ENCODE data around the gene PEX10.
A peak's percentile ranks its signal among the peaks of the same experiment; 100 is the strongest.

PEX10 gene

DNA sequence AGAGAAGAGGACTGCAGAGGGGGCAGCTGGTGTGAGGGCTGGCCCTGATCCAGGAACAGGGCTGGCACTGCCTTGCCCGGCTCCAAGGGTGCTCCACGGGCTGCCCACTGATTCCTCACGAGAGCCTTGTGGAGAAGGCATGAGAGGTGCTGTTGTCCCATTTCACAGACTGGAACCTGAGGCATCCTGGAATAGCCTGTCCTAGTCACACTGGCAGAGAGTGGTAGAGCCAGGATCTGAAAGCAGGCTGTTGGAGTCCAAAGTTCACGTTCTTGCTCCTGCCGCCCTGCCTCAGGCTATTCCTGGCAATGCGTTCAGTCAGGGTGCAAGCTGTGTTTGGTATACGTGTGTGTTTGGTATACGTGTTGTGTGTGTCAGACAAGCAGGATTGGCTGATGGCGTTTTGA lies 18.9 kb downstream of the PEX10 start:
- no peaks in the 10 kb centered on the region for H3K9me3 ChIP-seq (ENCODE audit: insufficient read depth, low read length, severe bottlenecking)
- peaks cover 66% of the 10 kb centered on the region for H3K79me2 ChIP-seq (ENCODE audit: insufficient read depth, low read length)
- DNase-seq, result no peak
- H2AFZ ChIP-seq (ENCODE audit: low read depth, low read length), result no peak overlapping the region
- no peaks in the 10 kb centered on the region for H3K27me3 ChIP-seq (ENCODE audit: insufficient read depth, low read length, poor library complexity)
- peak overlapping the region; percentile 68; the same call in 1 of the 2 replicates for H3K9ac ChIP-seq (ENCODE audit: low read depth, low read length)
- peaks cover 38% of the 10 kb centered on the region for H4K20me1 ChIP-seq (ENCODE audit: insufficient read depth, low read length)
- H3K4me1 ChIP-seq (ENCODE audit: insufficient read depth, low read length), result peaks cover 34% of the 10 kb centered on the region
- peak overlapping the region in 1 of 2 experiments; percentile 96; a peak in 2 of 4 replicates for H3K4me3 ChIP-seq (ENCODE audit: low read depth in 1 of 2, low read length in 2 of 2)
- peak overlapping the region; percentile 94 for H3K4me2 ChIP-seq (ENCODE audit: insufficient read depth, low read length)
- H3K36me3 ChIP-seq (ENCODE audit: insufficient read depth, low read length), result peaks cover 61% of the 10 kb centered on the region
- H3K27ac ChIP-seq (ENCODE audit: low read length), result no peak overlapping the region
- TF ChIP-seq EZH2 (IDR thresholded peaks at IDR 0.05; ENCODE audit: borderline replicate concordance, low read depth, low read length, severe bottlenecking) (no peak), CTCF (IDR thresholded peaks at IDR 0.05; ENCODE audit: borderline replicate concordance, extremely low read depth, low read length, poor library complexity, severe bottlenecking) (no peak)
- ATAC-seq (ENCODE audit: insufficient read depth, low read depth), result no peak

DNA sequence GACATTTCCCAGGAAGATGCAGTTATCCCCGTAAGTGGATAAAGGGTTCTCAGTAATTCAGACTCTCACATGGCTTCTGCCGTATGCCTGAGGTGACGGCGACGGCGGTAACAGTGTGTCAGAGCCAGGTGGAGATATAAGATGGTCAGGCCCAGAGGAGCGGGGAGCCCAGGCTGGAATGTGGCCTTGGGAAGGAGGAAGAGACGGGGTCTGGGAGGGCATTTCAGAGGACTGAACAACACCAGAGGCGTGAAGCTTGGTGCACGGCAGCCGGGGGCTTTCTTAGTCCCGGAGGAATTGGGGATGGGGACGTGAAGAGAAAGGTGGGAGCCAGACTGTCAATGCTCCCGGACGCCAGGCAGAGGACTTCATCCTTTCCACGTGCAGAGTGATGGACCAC lies 19.7 kb downstream of the PEX10 start:
- DNase-seq, result no peak
- peak overlapping the region; percentile 76 for H3K27ac ChIP-seq (ENCODE audit: low read length)

GRCh38 chr1:2391931-2392509 lies 20.3 kb downstream of the PEX10 start:
- Histone ChIP-seq H3K79me2 (ENCODE audit: insufficient read depth, low read length) (peaks cover 60% of the 10 kb centered on the region), H3K9me3 (ENCODE audit: insufficient read depth, low read length, severe bottlenecking) (no peaks in the 10 kb centered on the region), H3K27me3 (ENCODE audit: insufficient read depth, low read length, poor library complexity) (no peaks in the 10 kb centered on the region), H3K4me2 (ENCODE audit: insufficient read depth, low read length) (peak overlapping the region; percentile 94), H4K20me1 (ENCODE audit: insufficient read depth, low read length) (peaks cover 38% of the 10 kb centered on the region), H3K27ac (ENCODE audit: low read length) (peak overlapping the region; percentile 76), H3K4me3 (ENCODE audit: low read depth in 1 of 2, low read length in 2 of 2) (peak overlapping the region; percentile 66 to 96), H2AFZ (ENCODE audit: low read depth, low read length) (peak overlapping the region; percentile 68; the same call in 1 of the 2 replicates), H3K4me1 (ENCODE audit: insufficient read depth, low read length) (peaks cover 34% of the 10 kb centered on the region), H3K36me3 (ENCODE audit: insufficient read depth, low read length) (peaks cover 61% of the 10 kb centered on the region), H3K9ac (ENCODE audit: low read depth, low read length) (peak overlapping the region; percentile 68)
- DNase-seq, result no peak
- TF ChIP-seq EZH2 (IDR thresholded peaks at IDR 0.05; ENCODE audit: borderline replicate concordance, low read depth, low read length, severe bottlenecking), result no peak
- TF ChIP-seq CTCF (IDR thresholded peaks at IDR 0.05; ENCODE audit: borderline replicate concordance, extremely low read depth, low read length, poor library complexity, severe bottlenecking), result no peak
- ATAC-seq (ENCODE audit: insufficient read depth, low read depth), result peak; percentile 6; the same call in 2 of the 3 replicates

More for the DNA sequence above, 19.7 kb downstream of the PEX10 start:
- no peaks in the 10 kb centered on the region for H3K27me3 ChIP-seq (ENCODE audit: insufficient read depth, low read length, poor library complexity)
- H2AFZ ChIP-seq (ENCODE audit: low read depth, low read length), result no peak overlapping the region
- H3K9ac ChIP-seq (ENCODE audit: low read depth, low read length), result peak overlapping the region; percentile 68
- peak overlapping the region; percentile 66 to 96 for H3K4me3 ChIP-seq (ENCODE audit: low read depth in 1 of 2, low read length in 2 of 2)
- peaks cover 34% of the 10 kb centered on the region for H3K4me1 ChIP-seq (ENCODE audit: insufficient read depth, low read length)
- no peak for ATAC-seq (ENCODE audit: insufficient read depth, low read depth)
- peak overlapping the region; percentile 94 for H3K4me2 ChIP-seq (ENCODE audit: insufficient read depth, low read length)
- peaks cover 61% of the 10 kb centered on the region for H3K36me3 ChIP-seq (ENCODE audit: insufficient read depth, low read length)
- TF ChIP-seq CTCF (IDR thresholded peaks at IDR 0.05; ENCODE audit: borderline replicate concordance, extremely low read depth, low read length, poor library complexity, severe bottlenecking), result no peak
- no peak for TF ChIP-seq EZH2 (IDR thresholded peaks at IDR 0.05; ENCODE audit: borderline replicate concordance, low read depth, low read length, severe bottlenecking)
- H3K79me2 ChIP-seq (ENCODE audit: insufficient read depth, low read length), result peaks cover 66% of the 10 kb centered on the region
- peaks cover 38% of the 10 kb centered on the region for H4K20me1 ChIP-seq (ENCODE audit: insufficient read depth, low read length)
- no peaks in the 10 kb centered on the region for H3K9me3 ChIP-seq (ENCODE audit: insufficient read depth, low read length, severe bottlenecking)

Measured in DND-41 (cell line).